Posterior cingulate gyrus (tissue), 11 donors: ENCODE data around the gene NAPSA.
A peak's percentile ranks its signal among the peaks of the same experiment; 100 is the strongest.
"Not testable (repeated sequence)": the region's sequence is repeated elsewhere in the genome, so short reads cannot be mapped to it uniquely, and the experiment has no call there.

Experiments used
- DNase-seq, 10 donors: peaks; one replicate each; pipeline versions ENCODE4 v3.0.0 to v3.0.0-alpha.2; 2020 to 2021; ENCODE audit warnings: mixed read lengths in 3 of 10
- intact Hi-C: fragments of 100-400 bp; cut with DNase I; formaldehyde crosslinking; loops from one replicate; pipeline ENCODE4 v1.15.1; 2023

NAPSA gene

GRCh38 chr19:50362030-50362412 lies 3.4 kb downstream of the NAPSA start:
- DNase-seq = peak in 1 of 10 donors; percentile 16
- intact Hi-C loops = no loop called here

- DNase-seq = peak in 2 of 10 donors; percentile 4 to 27
- intact Hi-C loops = no loop called here
Observed at GRCh38 chr19:50361290-50362029, 4.0 kb downstream of the NAPSA start.

- DNase-seq = peak in 2 of 10 donors; percentile 63 to 69
- intact Hi-C loops = no loop called here
Observed at GRCh38 chr19:50359328-50359818, 6.1 kb downstream of the NAPSA start.

GRCh38 chr19:50358483-50359327 lies 6.7 kb downstream of the NAPSA start:
- intact Hi-C loops = no loop called here
- DNase-seq = peak in 9 of 10 donors; percentile 38 to 94 (median 60)

GRCh38 chr19:50357178-50358100 lies 8.0 kb downstream of the NAPSA start:
- intact Hi-C loops = no loop called here
- DNase-seq = peak; percentile 68 to 97 (median 86)

GRCh38 chr19:50356691-50357177 lies 8.7 kb downstream of the NAPSA start:
- peak in 2 of 10 donors; percentile 47 to 59 for DNase-seq
- intact Hi-C loops = no loop called here

- DNase-seq = peak in 2 of 10 donors; percentile 47 to 57
- intact Hi-C loops = not testable (repeated sequence)
Observed at GRCh38 chr19:50353487-50353880, 12.0 kb downstream of the NAPSA start.

- intact Hi-C loops = no loop called here
- DNase-seq = peak in 1 of 10 donors; percentile 5
Observed at GRCh38 chr19:50352242-50352641, 13.2 kb downstream of the NAPSA start.

GRCh38 chr19:50349277-50350057 lies 16.0 kb downstream of the NAPSA start:
- intact Hi-C loops = no loop called here
- DNase-seq = peak in 2 of 10 donors; percentile 36 to 48

- DNase-seq = peak in 2 of 10 donors; percentile 56 to 69
Observed at GRCh38 chr19:50347089-50347581, 18.3 kb downstream of the NAPSA start.

GRCh38 chr19:50344661-50345318 lies 20.6 kb downstream of the NAPSA start:
- intact Hi-C loops = no loop called here
- DNase-seq = peak in 2 of 10 donors; percentile 29 to 46

More at GRCh38 chr19:50347089-50347581, 18.3 kb downstream of the NAPSA start:
- intact Hi-C loops = not testable (repeated sequence)

- intact Hi-C loops = no loop called here
- DNase-seq = peak in 1 of 10 donors; percentile 0
Observed at GRCh38 chr19:50341091-50341564, 24.3 kb downstream of the NAPSA start.

- peak in 1 of 10 donors; percentile 3 for DNase-seq
- intact Hi-C loops = no loop called here
Observed at GRCh38 chr19:50340331-50340730, 25.1 kb downstream of the NAPSA start.

GRCh38 chr19:50337031-50337430 lies 28.4 kb downstream of the NAPSA start:
- intact Hi-C loops = not testable (repeated sequence)
- DNase-seq = peak in 1 of 10 donors; percentile 27

GRCh38 chr19:50334741-50335421 lies 30.6 kb downstream of the NAPSA start:
- DNase-seq = peak in 2 of 10 donors; percentile 52 to 55
- intact Hi-C loops = loop anchor here (5.0 kb wide), 1 partner anchor 408 kb away; the partner anchor contains the start of genes ATF5 and NUP62

GRCh38 chr19:50333737-50334617 lies 31.5 kb downstream of the NAPSA start:
- intact Hi-C loops = loop anchor here (5.0 kb wide), 1 partner anchor 407 kb away; the partner anchor contains the start of genes ATF5 and NUP62
- peak; percentile 70 to 97 (median 80) for DNase-seq
